HCT116 (cell line): ENCODE data around the gene CFAP57. TPM values are rescaled to one million over a fixed set of nuclear protein-coding genes. Genes with fewer than 3 reads are reported as not detected.

Experiments used
- ATAC-seq: fragments of 200-7000 bp; cut with Tn5 transposase; 2 replicates; pipeline ENCODE4 v1.9.1; 2020; ENCODE audit warnings: mild to moderate bottlenecking, moderate library complexity
- BruUV-seq: library from RNA; stranded (reverse); fragments of 400-500 nt; replicated peaks from 2 replicates; lab custom pipeline; 2021; lab: Mats Ljungman, UMichigan
- CTCF ChIA-PET: fragments of 300-600 bp; sonication (Branson Sonifier 250); formaldehyde crosslinking; loops from one replicate; lab custom pipeline; 2021; ENCODE audit warnings: antibody characterized with exemption; lab: Charles Lee
- POLR2A ChIA-PET: fragments of 300-600, 350-600 bp; sonication (Branson Sonifier 250); formaldehyde crosslinking; loops from one replicate; lab custom pipeline; 2021; ENCODE audit warnings: antibody characterized with exemption; lab: Charles Lee
- RAD21 ChIA-PET, 2 experiments: fragments of 300-600 bp; sonication (Branson Sonifier 250); formaldehyde crosslinking; loops; one replicate each; lab custom pipeline; 2023; ENCODE audit warnings: low total read pairs in 2 of 2; ENCODE audit not compliant: uncharacterized antibody in 2 of 2, unreplicated experiment in 2 of 2, low non-redundant PET in 1 of 2; lab: Charles Lee
- DNase-seq: peaks from one replicate; pipeline ENCODE4 v3.0.0-alpha.2; 2010; ENCODE audit warnings: low read depth, low spot score
- H2AFZ ChIP-seq: fragments of 200-600 bp; shearing (Covaris generic), sonication (generic); 2 replicates; pipeline ENCODE4 v1.6.1; 2017; ENCODE audit warnings: low read depth, mixed run types, mixed read lengths, antibody characterized with exemption, low read length; ENCODE audit not compliant: poor library complexity, severe bottlenecking
- H3K27ac ChIP-seq: 2 replicates; pipeline ENCODE4 v1.5.1; 2012; ENCODE audit warnings: low read depth, low read length
- H3K27me3 ChIP-seq: fragments of 200-600 bp; sonication (generic); 2 replicates; pipeline ENCODE4 v1.6.1; 2016; ENCODE audit warnings: mixed run types, low read length, mixed read lengths; ENCODE audit not compliant: insufficient read depth
- H3K36me3 ChIP-seq, 2 experiments: fragments of 200-500 bp in 1 of 2; fragments of 200-600 bp in 1 of 2; sonication (Bioruptor generic) in 1 of 2; sonication (generic) in 1 of 2; 2 replicates each; pipeline versions ENCODE4 v1.5.1 to v1.6.1; 2014 to 2016; ENCODE audit warnings: low read length in 2 of 2, inconsistent platforms in 1 of 2, mixed read lengths in 1 of 2, mixed run types in 1 of 2; ENCODE audit not compliant: insufficient read depth in 2 of 2, control insufficient read depth in 1 of 2
- H3K4me1 ChIP-seq, 2 experiments: fragments of 200-600 bp in 1 of 2; sonication (generic) in 1 of 2; 2 replicates each; pipeline versions ENCODE4 v1.5.1 to v1.6.1; 2012 to 2017; ENCODE audit warnings: low read length in 2 of 2, inconsistent platforms in 1 of 2, mild to moderate bottlenecking in 1 of 2, mixed read lengths in 1 of 2, mixed run types in 1 of 2, moderate library complexity in 1 of 2; ENCODE audit not compliant: insufficient read depth in 2 of 2, control insufficient read depth in 1 of 2
- H3K4me2 ChIP-seq: fragments of 200-600 bp; sonication (generic); 2 replicates; pipeline ENCODE4 v1.6.1; 2017; ENCODE audit warnings: mixed run types, low read length, mixed read lengths
- H3K4me3 ChIP-seq, 2 experiments: fragments of 200-600 bp in 1 of 2; sonication (generic) in 1 of 2; replicated peaks in 1 of 2; 2 replicates each; pipeline ENCODE4 v1.5.1; 2011 to 2016; ENCODE audit warnings: low read length in 2 of 2, control low read depth in 1 of 2, low read depth in 1 of 2, mild to moderate bottlenecking in 1 of 2, mixed read lengths in 1 of 2, mixed run types in 1 of 2
- H3K79me2 ChIP-seq: fragments of 200-600 bp; sonication (generic); 2 replicates; pipeline ENCODE4 v1.6.1; 2017; ENCODE audit warnings: mild to moderate bottlenecking, mixed run types, low read length, moderate library complexity, mixed read lengths; ENCODE audit not compliant: insufficient read depth
- H3K9ac ChIP-seq: fragments of 200-600 bp; sonication (generic); 2 replicates; pipeline ENCODE4 v1.6.1; 2016; ENCODE audit warnings: low read length, mixed read lengths
- H3K9me2 ChIP-seq: fragments of 200-600 bp; sonication (generic), shearing (Covaris generic); 2 replicates; pipeline ENCODE4 v1.6.1; 2017; ENCODE audit warnings: mixed run types, mild to moderate bottlenecking, moderate library complexity; ENCODE audit not compliant: insufficient read depth
- H3K9me3 ChIP-seq, 2 experiments: fragments of 200-500 bp in 1 of 2; fragments of 200-600 bp in 1 of 2; sonication (Bioruptor generic) in 1 of 2; sonication (generic) in 1 of 2; 2 replicates each; pipeline ENCODE4 v1.6.1; 2014 to 2017; ENCODE audit warnings: low read length in 2 of 2, mixed read lengths in 2 of 2, inconsistent platforms in 1 of 2, low read depth in 1 of 2, mild to moderate bottlenecking in 1 of 2, mixed run types in 1 of 2, moderate library complexity in 1 of 2; ENCODE audit not compliant: control insufficient read depth in 1 of 2, insufficient read depth in 1 of 2
- H4K20me1 ChIP-seq: fragments of 200-600 bp; sonication (generic), shearing (Covaris generic); 2 replicates; pipeline ENCODE4 v1.6.1; 2017; ENCODE audit warnings: mixed run types, mild to moderate bottlenecking, moderate library complexity; ENCODE audit not compliant: insufficient read depth
- CEBPB ChIP-seq: IDR thresholded peaks from 2 replicates; pipeline ENCODE4 v1.6.1; 2012; ENCODE audit warnings: low read depth
- EGR1 ChIP-seq: IDR thresholded peaks from 2 replicates; pipeline ENCODE4 v1.6.1; 2012; ENCODE audit warnings: low read depth
- ELF1 ChIP-seq: IDR thresholded peaks from 2 replicates; pipeline ENCODE4 v1.6.1; 2012; ENCODE audit warnings: low read depth, borderline replicate concordance
- EZH2 ChIP-seq: fragments of 200-600 bp; sonication (generic); IDR thresholded peaks from 2 replicates; pipeline ENCODE4 v1.6.1; 2017; ENCODE audit warnings: antibody characterized with exemption, mixed run types
- EZH2phosphoT487 ChIP-seq: fragments of 200-600 bp; IDR thresholded peaks from 2 replicates; pipeline ENCODE4 v1.6.1; 2018; ENCODE audit warnings: antibody characterized with exemption, borderline replicate concordance
- FOSL1 ChIP-seq: IDR thresholded peaks from 2 replicates; pipeline ENCODE4 v1.6.1; 2012; ENCODE audit warnings: low read depth
- JUND ChIP-seq: IDR thresholded peaks from 2 replicates; pipeline ENCODE4 v1.6.1; 2012
- POLR2A ChIP-seq: IDR thresholded peaks from 2 replicates; pipeline ENCODE4 v1.7.0; 2011; ENCODE audit warnings: borderline replicate concordance; ENCODE audit not compliant: insufficient read depth, insufficient read length; ENCODE audit errors: extremely low read depth
- POLR2AphosphoS5 ChIP-seq: IDR thresholded peaks from 2 replicates; pipeline ENCODE4 v1.6.1; 2011; ENCODE audit warnings: mild to moderate bottlenecking, low read depth, low read length, moderate library complexity
- RAD21 ChIP-seq: IDR thresholded peaks from 2 replicates; pipeline ENCODE4 v1.6.1; 2012; ENCODE audit warnings: low read depth, mild to moderate bottlenecking
- SIN3A ChIP-seq: IDR thresholded peaks from 2 replicates; pipeline ENCODE4 v1.6.1; 2012; ENCODE audit warnings: low read depth
- SP1 ChIP-seq: IDR thresholded peaks from 2 replicates; pipeline ENCODE4 v1.6.1; 2012; ENCODE audit warnings: low read depth
- SRF ChIP-seq: IDR thresholded peaks from 2 replicates; pipeline ENCODE4 v1.6.1; 2012; ENCODE audit warnings: low read depth
- TCF7L2 ChIP-seq: IDR thresholded peaks from 2 replicates; pipeline ENCODE4 v1.7.0; 2011; ENCODE audit warnings: borderline replicate concordance, inconsistent platforms; ENCODE audit not compliant: insufficient read depth, insufficient read length; ENCODE audit errors: extremely low read depth
- YY1 ChIP-seq: IDR thresholded peaks from 2 replicates; pipeline ENCODE4 v1.6.1; 2011; ENCODE audit warnings: low read length, low read depth, moderate library complexity, mild to moderate bottlenecking; ENCODE audit not compliant: insufficient replicate concordance; ENCODE audit errors: extremely low read depth
- ZNF274 ChIP-seq: fragments of 200-500 bp; sonication (Bioruptor generic); IDR thresholded peaks from 2 replicates; pipeline ENCODE4 v1.6.1; 2014; ENCODE audit warnings: mild to moderate bottlenecking, low read depth, low read length, inconsistent platforms
- intact Hi-C: fragments of 100-400 bp; cut with micrococcal nuclease; formaldehyde crosslinking; loops from 2 replicates; pipeline ENCODE4 v1.10.0; 2022
- total RNA-seq: library from RNA; stranded (reverse); gene quantifications from one replicate; pipeline ENCODE4 v1.2.1, GENCODE V29; 2021; ENCODE audit not compliant: unreplicated experiment
- TF ChIP-seq, protein P1 (sequence below): IDR thresholded peaks from 2 replicates; pipeline ENCODE4 v1.6.1; 2012
- TF ChIP-seq, protein P2 (sequence below): IDR thresholded peaks from 2 replicates; pipeline ENCODE4 v1.6.1; 2011; ENCODE audit warnings: mild to moderate bottlenecking, low read length, moderate library complexity; ENCODE audit not compliant: insufficient replicate concordance; ENCODE audit errors: extremely low read depth
- TF ChIP-seq, protein P3 (sequence below): IDR thresholded peaks from 2 replicates; pipeline ENCODE4 v1.6.1; 2012

CFAP57 gene
- total RNA-seq, 1 experiment from 2014 or later: 0.49 TPM

DNA sequence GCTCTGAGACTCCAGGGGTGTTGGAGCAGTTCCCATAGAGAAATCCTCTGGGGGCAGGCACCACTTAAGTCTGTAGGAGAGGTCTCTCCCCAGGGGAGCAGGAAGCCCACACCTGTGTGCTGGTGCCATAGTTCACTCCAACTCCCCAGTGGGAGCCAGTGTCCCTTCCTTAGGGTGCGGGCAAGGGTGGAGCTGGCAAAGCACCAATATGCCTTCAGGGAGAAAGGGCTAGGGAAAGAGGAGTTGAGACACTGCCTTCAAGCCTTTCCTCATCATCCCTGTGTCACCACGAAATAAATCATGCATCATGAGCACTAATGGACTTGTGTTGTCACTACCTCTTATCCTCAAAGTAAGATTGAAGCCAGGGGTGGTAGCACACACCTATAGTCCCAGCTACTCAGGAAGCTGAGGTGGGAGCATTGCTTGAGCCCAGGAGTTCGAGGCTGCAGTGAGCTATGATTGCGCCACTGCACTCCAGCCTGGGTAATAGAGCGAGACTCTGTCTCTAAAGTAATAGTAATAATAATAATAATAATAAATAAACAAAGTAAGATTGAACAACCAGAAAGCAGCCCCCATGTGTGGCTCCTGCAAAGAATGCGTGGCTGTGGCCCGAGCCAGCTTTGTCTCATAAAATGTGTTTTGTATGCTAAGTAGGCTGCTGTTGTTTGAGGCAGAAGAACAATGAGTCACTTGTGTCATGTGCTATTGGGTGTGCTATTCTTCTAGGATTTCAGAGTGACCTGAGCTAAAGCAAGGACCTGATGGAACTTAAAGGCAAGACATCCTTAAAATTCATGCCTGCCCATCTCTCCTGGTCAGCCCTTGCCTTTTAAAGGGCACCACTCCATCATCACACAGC lies 122.0 kb downstream of the CFAP57 start:
- H3K4me3 ChIP-seq: no peak overlapping the region
- peak overlapping the region; percentile 28 for H3K4me2 ChIP-seq
- H2AFZ ChIP-seq: no peak overlapping the region
- no peaks in the 10 kb centered on the region for H3K27me3 ChIP-seq
- no peak overlapping the region for H3K27ac ChIP-seq
- H3K9me2 ChIP-seq: no peaks in the 10 kb centered on the region
- DNase-seq (no peak), ATAC-seq (peak; percentile 57)
- H3K79me2 ChIP-seq: no peaks in the 10 kb centered on the region
- no peak for TF ChIP-seq SRF
- no peak for TF ChIP-seq JUND
- no peak for TF ChIP-seq TCF7L2
- TF ChIP-seq CEBPB: no peak
- TF ChIP-seq RAD21: no peak
- no peak for TF ChIP-seq YY1
- TF ChIP-seq ZNF274: no peak
- TF ChIP-seq EZH2: no peak
- TF ChIP-seq EGR1: no peak
- no peak for TF ChIP-seq SP1
- no peak for TF ChIP-seq POLR2A
- TF ChIP-seq, protein P1, sequence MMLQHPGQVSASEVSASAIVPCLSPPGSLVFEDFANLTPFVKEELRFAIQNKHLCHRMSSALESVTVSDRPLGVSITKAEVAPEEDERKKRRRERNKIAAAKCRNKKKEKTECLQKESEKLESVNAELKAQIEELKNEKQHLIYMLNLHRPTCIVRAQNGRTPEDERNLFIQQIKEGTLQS: no peak
- TF ChIP-seq POLR2AphosphoS5: no peak
- TF ChIP-seq FOSL1: no peak
- TF ChIP-seq ELF1: no peak
- TF ChIP-seq, protein P2, sequence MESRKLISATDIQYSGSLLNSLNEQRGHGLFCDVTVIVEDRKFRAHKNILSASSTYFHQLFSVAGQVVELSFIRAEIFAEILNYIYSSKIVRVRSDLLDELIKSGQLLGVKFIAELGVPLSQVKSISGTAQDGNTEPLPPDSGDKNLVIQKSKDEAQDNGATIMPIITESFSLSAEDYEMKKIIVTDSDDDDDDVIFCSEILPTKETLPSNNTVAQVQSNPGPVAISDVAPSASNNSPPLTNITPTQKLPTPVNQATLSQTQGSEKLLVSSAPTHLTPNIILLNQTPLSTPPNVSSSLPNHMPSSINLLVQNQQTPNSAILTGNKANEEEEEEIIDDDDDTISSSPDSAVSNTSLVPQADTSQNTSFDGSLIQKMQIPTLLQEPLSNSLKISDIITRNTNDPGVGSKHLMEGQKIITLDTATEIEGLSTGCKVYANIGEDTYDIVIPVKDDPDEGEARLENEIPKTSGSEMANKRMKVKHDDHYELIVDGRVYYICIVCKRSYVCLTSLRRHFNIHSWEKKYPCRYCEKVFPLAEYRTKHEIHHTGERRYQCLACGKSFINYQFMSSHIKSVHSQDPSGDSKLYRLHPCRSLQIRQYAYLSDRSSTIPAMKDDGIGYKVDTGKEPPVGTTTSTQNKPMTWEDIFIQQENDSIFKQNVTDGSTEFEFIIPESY: no peak
- TF ChIP-seq, protein P3, sequence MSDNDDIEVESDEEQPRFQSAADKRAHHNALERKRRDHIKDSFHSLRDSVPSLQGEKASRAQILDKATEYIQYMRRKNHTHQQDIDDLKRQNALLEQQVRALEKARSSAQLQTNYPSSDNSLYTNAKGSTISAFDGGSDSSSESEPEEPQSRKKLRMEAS: no peak
- no peak for TF ChIP-seq EZH2phosphoT487
- TF ChIP-seq SIN3A: no peak
- ChIA-PET POLR2A (interaction anchor here (0.6 to 2.0 kb wide), 3 partner anchors 8 to 362 kb away, joined by 3 to 12 read pairs (median 5); partner anchors contain the start of gene C1orf210), CTCF (interaction anchor here (1.9 kb wide), 1 partner anchor 8 kb away, joined by 11 read pairs; the partner anchor contains the start of gene C1orf210), RAD21 (no interaction called here)
- no peaks in the 10 kb centered on the region for H3K9me3 ChIP-seq
- H4K20me1 ChIP-seq: no peaks in the 10 kb centered on the region
- intact Hi-C loops: no loop called here
- no peak overlapping the region for H3K9ac ChIP-seq
- H3K36me3 ChIP-seq: no peaks in the 10 kb centered on the region
- no TSS peak for BruUV-seq
- peaks cover 8 to 16% of the 10 kb centered on the region in 2 experiments; a peak in 3 of 4 replicates for H3K4me1 ChIP-seq
